ENCODE measurements around the gene DNAJC15. TPM values are rescaled to one million over a fixed set of nuclear protein-coding genes. Genes with fewer than 3 reads are reported as not detected.

DNAJC15 gene
- total RNA-seq, 1 experiment from 2014 or later: 10.8 TPM

DNA sequence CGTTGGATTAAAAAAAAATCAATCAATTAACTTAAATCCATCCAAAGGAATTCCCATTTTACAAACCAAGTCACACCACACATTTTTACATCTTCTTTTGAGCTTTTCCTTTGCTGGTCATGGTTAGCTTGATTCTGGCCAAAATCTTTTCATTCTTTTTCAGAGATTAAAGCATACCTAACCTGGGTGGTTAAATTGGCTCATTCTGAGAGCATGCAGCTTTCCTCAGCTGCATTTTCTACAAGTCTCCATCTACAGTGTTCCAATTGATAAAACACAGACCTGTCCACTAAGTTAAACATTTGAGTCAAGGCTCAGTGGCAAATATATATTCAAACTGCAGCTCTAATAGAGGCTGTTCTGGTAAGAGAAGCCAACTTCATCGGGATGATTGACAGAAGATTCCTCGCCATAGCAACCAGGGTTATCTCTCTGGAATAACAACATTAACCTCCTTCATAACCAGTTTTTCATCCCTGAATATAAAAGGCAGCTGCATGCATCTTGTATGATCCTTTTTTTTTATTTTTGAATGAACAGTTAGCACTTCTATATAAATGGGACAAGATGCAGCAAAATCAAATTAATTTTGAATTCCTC lies 106.2 kb downstream of the DNAJC15 start:
- Histone ChIP-seq H3K9me3 (ENCODE audit: control insufficient read depth in 1 of 2, insufficient read depth in 1 of 2, low read depth in 1 of 2, low read length in 2 of 2) (no peaks in the 10 kb centered on the region), H3K4me2 (ENCODE audit: low read length) (no peak overlapping the region), H4K20me1 (ENCODE audit: insufficient read depth) (no peaks in the 10 kb centered on the region), H3K4me1 (ENCODE audit: control insufficient read depth in 1 of 2, insufficient read depth in 2 of 2, low read length in 2 of 2) (peaks cover 3 to 8% of the 10 kb centered on the region in 2 experiments; a peak in 2 of 4 replicates), H3K27me3 (ENCODE audit: insufficient read depth, low read length) (peaks cover 17% of the 10 kb centered on the region), H3K9me2 (ENCODE audit: insufficient read depth) (no peaks in the 10 kb centered on the region), H3K36me3 (ENCODE audit: control insufficient read depth in 1 of 2, insufficient read depth in 2 of 2, low read length in 2 of 2) (no peaks in the 10 kb centered on the region), H3K79me2 (ENCODE audit: insufficient read depth, low read length) (no peaks in the 10 kb centered on the region), H3K27ac (ENCODE audit: low read depth, low read length) (no peak overlapping the region), H3K9ac (ENCODE audit: low read length) (no peak overlapping the region), H3K4me3 (replicated peaks in 1 of 2; ENCODE audit: low read depth in 1 of 2, low read length in 2 of 2) (no peak overlapping the region), H2AFZ (ENCODE audit: low read depth, low read length, poor library complexity, severe bottlenecking) (no peak overlapping the region)
- ATAC-seq (no peak), DNase-seq (ENCODE audit: low read depth, low spot score) (no peak)
- TF ChIP-seq CBX3 (IDR thresholded peaks at IDR 0.05; ENCODE audit: low read depth): no peak
- no peak for TF ChIP-seq SIN3A (IDR thresholded peaks at IDR 0.05; ENCODE audit: low read depth)
- no peak for TF ChIP-seq FOSL1 (IDR thresholded peaks at IDR 0.05; ENCODE audit: low read depth)
- no peak for TF ChIP-seq POLR2AphosphoS5 (IDR thresholded peaks at IDR 0.05; ENCODE audit: low read depth, low read length)
- TF ChIP-seq ZNF274 (IDR thresholded peaks at IDR 0.05; ENCODE audit: low read depth, low read length): no peak
- no peak for TF ChIP-seq RAD21 (IDR thresholded peaks at IDR 0.05; ENCODE audit: low read depth)
- intact Hi-C loops (cut with micrococcal nuclease): loop anchor here (5.0 kb wide), 1 partner anchor 162 kb away; no protein-coding TSS in a partner anchor
- BruUV-seq (replicated peaks): no TSS peak
- CTCF ChIA-PET: no interaction called here
- RAD21 ChIA-PET (ENCODE audit: low non-redundant PET in 1 of 2, low total read pairs in 2 of 2, uncharacterized antibody in 2 of 2, unreplicated experiment in 2 of 2): no interaction called here
- POLR2A ChIA-PET: no interaction called here

- Histone ChIP-seq H4K20me1 (ENCODE audit: insufficient read depth) (no peaks in the 10 kb centered on the region), H3K9me2 (ENCODE audit: insufficient read depth) (no peaks in the 10 kb centered on the region), H3K4me2 (ENCODE audit: low read length) (peak overlapping the region; percentile 32; the same call in 1 of the 2 replicates), H3K4me3 (replicated peaks in 1 of 2; ENCODE audit: low read depth in 1 of 2, low read length in 2 of 2) (no peak overlapping the region), H3K36me3 (ENCODE audit: control insufficient read depth in 1 of 2, insufficient read depth in 2 of 2, low read length in 2 of 2) (no peaks in the 10 kb centered on the region), H3K27ac (ENCODE audit: low read depth, low read length) (no peak overlapping the region), H3K79me2 (ENCODE audit: insufficient read depth, low read length) (no peaks in the 10 kb centered on the region), H3K9me3 (ENCODE audit: control insufficient read depth in 1 of 2, insufficient read depth in 1 of 2, low read depth in 1 of 2, low read length in 2 of 2) (no peaks in the 10 kb centered on the region), H3K4me1 (ENCODE audit: control insufficient read depth in 1 of 2, insufficient read depth in 2 of 2, low read length in 2 of 2) (peaks cover 3 to 8% of the 10 kb centered on the region in 2 experiments; a peak in 2 of 4 replicates), H3K9ac (ENCODE audit: low read length) (no peak overlapping the region), H2AFZ (ENCODE audit: low read depth, low read length, poor library complexity, severe bottlenecking) (peak overlapping the region; percentile 7), H3K27me3 (ENCODE audit: insufficient read depth, low read length) (peaks cover 17% of the 10 kb centered on the region)
- ATAC-seq (peak; percentile 99), DNase-seq (ENCODE audit: low read depth, low spot score) (peak; percentile 35)
- BruUV-seq (replicated peaks): no TSS peak
- ChIA-PET RAD21 (ENCODE audit: low non-redundant PET in 1 of 2, low total read pairs in 2 of 2, uncharacterized antibody in 2 of 2, unreplicated experiment in 2 of 2) (no interaction called here), CTCF (interaction anchor here (0.8 to 1.0 kb wide), 2 partner anchors 9 to 673 kb away, joined by 3 read pairs; no protein-coding TSS in a partner anchor), POLR2A (interaction anchor here (1.0 kb wide), 2 partner anchors 15 to 22 kb away, joined by 3 to 4 read pairs; no protein-coding TSS in a partner anchor)
- intact Hi-C loops (cut with micrococcal nuclease): loop anchor here (5.0 kb wide), 1 partner anchor 165 kb away; no protein-coding TSS in a partner anchor
- TF ChIP-seq SP1 (IDR thresholded peaks at IDR 0.05; ENCODE audit: low read depth) (no peak), REST (IDR thresholded peaks at IDR 0.05; ENCODE audit: low read depth) (no peak), EZH2phosphoT487 (IDR thresholded peaks at IDR 0.05; ENCODE audit: borderline replicate concordance) (no peak), CEBPB (IDR thresholded peaks at IDR 0.05; ENCODE audit: low read depth) (no peak), ZBTB33 (IDR thresholded peaks at IDR 0.05; ENCODE audit: extremely low read depth, insufficient replicate concordance, low read length) (no peak)
- TF ChIP-seq, protein P1, sequence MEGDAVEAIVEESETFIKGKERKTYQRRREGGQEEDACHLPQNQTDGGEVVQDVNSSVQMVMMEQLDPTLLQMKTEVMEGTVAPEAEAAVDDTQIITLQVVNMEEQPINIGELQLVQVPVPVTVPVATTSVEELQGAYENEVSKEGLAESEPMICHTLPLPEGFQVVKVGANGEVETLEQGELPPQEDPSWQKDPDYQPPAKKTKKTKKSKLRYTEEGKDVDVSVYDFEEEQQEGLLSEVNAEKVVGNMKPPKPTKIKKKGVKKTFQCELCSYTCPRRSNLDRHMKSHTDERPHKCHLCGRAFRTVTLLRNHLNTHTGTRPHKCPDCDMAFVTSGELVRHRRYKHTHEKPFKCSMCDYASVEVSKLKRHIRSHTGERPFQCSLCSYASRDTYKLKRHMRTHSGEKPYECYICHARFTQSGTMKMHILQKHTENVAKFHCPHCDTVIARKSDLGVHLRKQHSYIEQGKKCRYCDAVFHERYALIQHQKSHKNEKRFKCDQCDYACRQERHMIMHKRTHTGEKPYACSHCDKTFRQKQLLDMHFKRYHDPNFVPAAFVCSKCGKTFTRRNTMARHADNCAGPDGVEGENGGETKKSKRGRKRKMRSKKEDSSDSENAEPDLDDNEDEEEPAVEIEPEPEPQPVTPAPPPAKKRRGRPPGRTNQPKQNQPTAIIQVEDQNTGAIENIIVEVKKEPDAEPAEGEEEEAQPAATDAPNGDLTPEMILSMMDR (IDR thresholded peaks at IDR 0.05 in 2 of 3, conservative IDR thresholded peaks at IDR 0.05 in 1 of 3; ENCODE audit: borderline replicate concordance in 1 of 3, insufficient read depth in 1 of 3, low read depth in 2 of 3, low read length in 2 of 3): peak; percentile 15 to 62 (median 34); a peak in 3 of 6 replicates
Measured at GRCh38 chr13:43132257-43132656, 108.9 kb downstream of the DNAJC15 start.

All from HCT116 (cell line).